Measurements from ENCODE around the gene EPHB2.

DNA sequence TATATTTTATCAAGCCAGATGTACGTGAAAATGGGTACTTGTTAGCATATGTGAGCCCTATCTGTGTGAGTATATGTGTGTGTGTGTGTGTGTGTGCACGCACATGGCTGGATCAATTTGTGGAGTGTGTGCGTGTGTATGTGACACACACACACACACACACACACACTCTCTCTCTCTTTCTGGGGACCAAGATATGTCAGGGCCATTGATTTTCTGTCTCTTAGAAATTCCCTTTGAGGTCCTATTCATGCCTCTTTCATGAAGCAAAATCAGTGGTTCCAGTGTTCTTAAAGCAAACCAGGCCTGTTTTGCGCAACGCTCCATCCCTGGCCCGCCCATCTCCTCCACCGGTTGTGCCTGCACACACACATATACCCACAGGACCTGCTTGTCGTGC, 90.0 kb downstream of the EPHB2 start:
- TF ChIP-seq POLR2A (IDR thresholded peaks at IDR 0.05; ENCODE audit: low read depth, low read length) (no peak), CEBPB (IDR thresholded peaks at IDR 0.05; ENCODE audit: low read depth, low read length) (no peak), FOS (IDR thresholded peaks at IDR 0.05; ENCODE audit: low read depth, low read length) (no peak), RFX5 (IDR thresholded peaks at IDR 0.05; ENCODE audit: low read depth, low read length) (no peak), MAZ (IDR thresholded peaks at IDR 0.05; ENCODE audit: borderline replicate concordance, low read depth, low read length) (no peak), MXI1 (IDR thresholded peaks at IDR 0.05; ENCODE audit: borderline replicate concordance, low read depth, low read length) (no peak)
- TF ChIP-seq, protein P1, sequence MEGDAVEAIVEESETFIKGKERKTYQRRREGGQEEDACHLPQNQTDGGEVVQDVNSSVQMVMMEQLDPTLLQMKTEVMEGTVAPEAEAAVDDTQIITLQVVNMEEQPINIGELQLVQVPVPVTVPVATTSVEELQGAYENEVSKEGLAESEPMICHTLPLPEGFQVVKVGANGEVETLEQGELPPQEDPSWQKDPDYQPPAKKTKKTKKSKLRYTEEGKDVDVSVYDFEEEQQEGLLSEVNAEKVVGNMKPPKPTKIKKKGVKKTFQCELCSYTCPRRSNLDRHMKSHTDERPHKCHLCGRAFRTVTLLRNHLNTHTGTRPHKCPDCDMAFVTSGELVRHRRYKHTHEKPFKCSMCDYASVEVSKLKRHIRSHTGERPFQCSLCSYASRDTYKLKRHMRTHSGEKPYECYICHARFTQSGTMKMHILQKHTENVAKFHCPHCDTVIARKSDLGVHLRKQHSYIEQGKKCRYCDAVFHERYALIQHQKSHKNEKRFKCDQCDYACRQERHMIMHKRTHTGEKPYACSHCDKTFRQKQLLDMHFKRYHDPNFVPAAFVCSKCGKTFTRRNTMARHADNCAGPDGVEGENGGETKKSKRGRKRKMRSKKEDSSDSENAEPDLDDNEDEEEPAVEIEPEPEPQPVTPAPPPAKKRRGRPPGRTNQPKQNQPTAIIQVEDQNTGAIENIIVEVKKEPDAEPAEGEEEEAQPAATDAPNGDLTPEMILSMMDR (conservative IDR thresholded peaks at IDR 0.05; ENCODE audit: low read depth, low read length) = no peak

Data from IMR-90 (cell line).